ENCODE measurements around the gene DIPK1B.

DNA sequence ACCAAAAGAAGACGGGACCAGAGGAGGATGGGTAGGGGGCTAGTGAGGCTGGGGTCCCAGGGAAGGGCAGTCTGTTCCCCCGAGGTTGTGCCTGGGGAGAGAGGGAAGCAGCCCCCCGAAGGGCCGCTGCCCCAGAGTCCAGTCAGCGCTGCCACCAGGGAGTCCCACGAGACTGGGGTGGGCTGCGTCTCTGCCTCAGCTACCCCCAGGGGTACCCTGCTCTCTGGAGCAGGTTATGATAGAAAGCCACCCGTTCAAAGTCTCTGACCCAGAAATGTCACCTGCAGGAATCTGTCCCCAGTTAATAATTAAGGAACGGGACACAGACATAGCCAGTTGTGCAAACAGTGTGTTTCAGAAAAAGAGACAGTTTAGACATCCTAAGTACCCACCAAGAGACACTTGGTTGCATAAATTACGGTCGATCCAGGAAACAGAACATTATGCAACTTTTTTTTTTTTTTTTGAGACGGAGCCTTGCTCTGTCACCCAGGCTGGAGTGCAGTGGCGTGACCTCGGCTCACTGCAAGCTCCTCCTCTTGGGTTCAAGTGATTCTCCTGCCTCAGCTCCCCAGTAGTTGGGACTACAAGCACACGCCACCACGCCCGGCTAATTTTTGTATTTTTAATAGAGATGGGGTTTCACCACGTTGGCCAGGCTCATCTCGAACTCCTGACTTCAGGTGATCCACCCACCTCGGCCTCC is 14.4 kb upstream of the DIPK1B start:
- TF ChIP-seq, protein P1, sequence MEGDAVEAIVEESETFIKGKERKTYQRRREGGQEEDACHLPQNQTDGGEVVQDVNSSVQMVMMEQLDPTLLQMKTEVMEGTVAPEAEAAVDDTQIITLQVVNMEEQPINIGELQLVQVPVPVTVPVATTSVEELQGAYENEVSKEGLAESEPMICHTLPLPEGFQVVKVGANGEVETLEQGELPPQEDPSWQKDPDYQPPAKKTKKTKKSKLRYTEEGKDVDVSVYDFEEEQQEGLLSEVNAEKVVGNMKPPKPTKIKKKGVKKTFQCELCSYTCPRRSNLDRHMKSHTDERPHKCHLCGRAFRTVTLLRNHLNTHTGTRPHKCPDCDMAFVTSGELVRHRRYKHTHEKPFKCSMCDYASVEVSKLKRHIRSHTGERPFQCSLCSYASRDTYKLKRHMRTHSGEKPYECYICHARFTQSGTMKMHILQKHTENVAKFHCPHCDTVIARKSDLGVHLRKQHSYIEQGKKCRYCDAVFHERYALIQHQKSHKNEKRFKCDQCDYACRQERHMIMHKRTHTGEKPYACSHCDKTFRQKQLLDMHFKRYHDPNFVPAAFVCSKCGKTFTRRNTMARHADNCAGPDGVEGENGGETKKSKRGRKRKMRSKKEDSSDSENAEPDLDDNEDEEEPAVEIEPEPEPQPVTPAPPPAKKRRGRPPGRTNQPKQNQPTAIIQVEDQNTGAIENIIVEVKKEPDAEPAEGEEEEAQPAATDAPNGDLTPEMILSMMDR (IDR thresholded peaks at IDR 0.05) = no peak
- no peak for TF ChIP-seq POLR2A (IDR thresholded peaks at IDR 0.05)
- no peak for TF ChIP-seq EP300 (IDR thresholded peaks at IDR 0.05)
